ENCODE data around the gene DNAH3.
"Not testable (repeated sequence)": the region's sequence is repeated elsewhere in the genome, so short reads cannot be mapped to it uniquely, and the experiment has no call there.

DNA sequence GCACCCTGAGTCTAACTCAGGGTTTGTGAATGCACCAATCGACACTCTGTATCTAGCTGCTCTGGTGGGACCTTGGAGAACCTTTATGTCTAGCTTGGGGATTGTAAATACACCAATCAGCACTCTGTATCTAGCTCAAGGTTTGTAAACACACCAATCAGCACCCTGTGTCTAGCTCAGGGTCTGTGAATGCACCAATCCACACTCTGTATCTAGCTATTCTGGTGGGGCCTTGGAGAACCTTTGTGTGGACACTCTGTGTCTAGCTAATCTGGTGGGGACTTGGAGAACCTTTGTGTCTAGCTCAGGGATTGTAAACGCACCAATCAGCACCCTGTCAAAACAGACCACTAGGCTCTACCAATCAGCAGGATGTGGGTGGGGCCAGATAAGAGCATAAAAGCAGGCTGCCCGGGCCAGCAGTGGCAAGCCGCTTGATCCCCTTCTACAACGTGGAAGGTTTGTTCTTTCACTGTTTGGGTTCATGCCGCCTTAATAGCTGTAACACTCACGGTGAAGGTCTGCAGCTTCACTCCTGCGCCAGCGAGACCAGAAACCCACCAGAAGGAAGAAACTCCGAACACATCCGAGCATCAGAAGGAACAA is 2.6 kb upstream of the DNAH3 start:
- TF ChIP-seq EZH2 (IDR thresholded peaks at IDR 0.05); FOXP2 (optimal IDR thresholded peaks at IDR 0.05; ENCODE audit: control extremely low read depth, extremely low read length, insufficient read depth); POLR2AphosphoS5 (IDR thresholded peaks at IDR 0.05; ENCODE audit: borderline replicate concordance, low read depth, low read length): not testable (repeated sequence)

Measured in SK-N-MC (cell line).